IPS-18a (cell line): Measurements from ENCODE around the gene PRKCSH.

Experiments used
- H3K27ac ChIP-seq: one replicate; pipeline ENCODE4 v1.5.1; 2013; ENCODE audit warnings: low read length
- H3K27me3 ChIP-seq: one replicate; pipeline ENCODE4 v1.6.1; 2013; ENCODE audit warnings: mild to moderate bottlenecking, low read length; ENCODE audit not compliant: control insufficient read depth, insufficient read depth
- H3K36me3 ChIP-seq: one replicate; pipeline ENCODE4 v1.6.1; 2013; ENCODE audit warnings: low read depth, low read length; ENCODE audit not compliant: control insufficient read depth
- H3K4me1 ChIP-seq: one replicate; pipeline ENCODE4 v1.6.1; 2013; ENCODE audit warnings: low read depth, low read length; ENCODE audit not compliant: control insufficient read depth
- H3K4me3 ChIP-seq: one replicate; pipeline ENCODE4 v1.5.1; 2013; ENCODE audit warnings: low read length
- H3K9ac ChIP-seq: one replicate; pipeline ENCODE4 v1.6.1; 2013; ENCODE audit warnings: mild to moderate bottlenecking, low read length, moderate library complexity
- H3K9me3 ChIP-seq: one replicate; pipeline ENCODE4 v1.6.1; 2013; ENCODE audit warnings: low read depth, low read length; ENCODE audit not compliant: control insufficient read depth

The PRKCSH gene, protein sequence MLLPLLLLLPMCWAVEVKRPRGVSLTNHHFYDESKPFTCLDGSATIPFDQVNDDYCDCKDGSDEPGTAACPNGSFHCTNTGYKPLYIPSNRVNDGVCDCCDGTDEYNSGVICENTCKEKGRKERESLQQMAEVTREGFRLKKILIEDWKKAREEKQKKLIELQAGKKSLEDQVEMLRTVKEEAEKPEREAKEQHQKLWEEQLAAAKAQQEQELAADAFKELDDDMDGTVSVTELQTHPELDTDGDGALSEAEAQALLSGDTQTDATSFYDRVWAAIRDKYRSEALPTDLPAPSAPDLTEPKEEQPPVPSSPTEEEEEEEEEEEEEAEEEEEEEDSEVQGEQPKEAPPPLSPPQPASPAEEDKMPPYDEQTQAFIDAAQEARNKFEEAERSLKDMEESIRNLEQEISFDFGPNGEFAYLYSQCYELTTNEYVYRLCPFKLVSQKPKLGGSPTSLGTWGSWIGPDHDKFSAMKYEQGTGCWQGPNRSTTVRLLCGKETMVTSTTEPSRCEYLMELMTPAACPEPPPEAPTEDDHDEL

GRCh38 chr19:11435057-11435832 lies at the start of gene PRKCSH, which contains the start of gene ODAD3:
Gene PRKCSH (plus strand): TSS chr19:11435635. CDS start chr19:11436118, 483 bp downstream.
Gene ODAD3 (minus strand): TSS chr19:11435121. CDS start chr19:11435016, 105 bp downstream.
- H3K4me1 ChIP-seq = no peaks in the 10 kb centered on the region
- H3K27me3 ChIP-seq = no peaks in the 10 kb centered on the region
- H3K9me3 ChIP-seq = no peaks in the 10 kb centered on the region
- peak within 1 kb of the TSS; percentile 86 for H3K9ac ChIP-seq
- H3K36me3 ChIP-seq = peaks cover 14% of the 10 kb centered on the region
- peak within 1 kb of the TSS; percentile 77 for H3K4me3 ChIP-seq
- peak within 1 kb of the TSS; percentile 78 for H3K27ac ChIP-seq

DNA sequence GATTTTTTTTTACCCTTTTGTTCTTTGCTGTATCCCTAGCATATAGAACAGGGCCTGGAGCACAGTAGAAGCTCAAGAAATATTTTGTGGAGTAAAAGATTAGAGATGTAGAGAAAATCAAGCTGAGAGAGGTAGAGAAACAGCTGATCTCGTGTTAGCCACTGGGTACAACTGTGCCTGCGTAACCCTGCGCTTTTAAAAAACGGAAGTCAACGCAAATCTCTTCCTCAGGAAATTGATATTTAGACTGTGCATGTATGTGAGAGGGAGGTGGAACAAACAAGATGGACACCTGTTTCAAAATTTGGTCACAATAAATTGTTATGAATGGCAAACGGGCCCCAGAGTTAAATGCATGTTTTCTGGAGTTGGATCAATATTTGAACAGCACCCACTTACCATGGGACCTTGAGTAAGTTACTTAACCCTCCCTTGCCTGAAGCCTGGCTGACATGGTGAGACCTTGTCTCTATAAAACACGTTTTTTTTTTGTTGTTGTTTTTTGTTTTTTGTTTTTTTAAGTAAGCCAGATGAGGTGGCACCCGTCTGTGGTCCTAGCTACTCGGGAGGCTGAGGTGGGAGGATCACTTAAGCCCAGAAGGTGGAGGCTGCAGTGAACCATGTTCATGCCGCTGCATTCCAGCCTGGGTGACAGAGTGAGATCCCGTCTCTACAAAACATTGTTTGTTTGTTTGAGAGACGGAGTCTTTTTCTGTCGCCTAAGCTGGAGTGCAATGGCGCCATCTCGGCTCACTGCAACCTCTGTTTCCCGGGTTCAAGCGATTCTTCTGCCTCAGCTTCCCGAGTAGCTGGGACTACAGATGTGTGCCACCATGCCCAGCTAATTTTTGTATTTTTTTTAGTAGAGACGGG lies 48.0 kb upstream of the PRKCSH start:
- no peak overlapping the region for H3K27ac ChIP-seq
- H3K4me3 ChIP-seq = no peak overlapping the region
- no peaks in the 10 kb centered on the region for H3K9me3 ChIP-seq
- H3K36me3 ChIP-seq = no peaks in the 10 kb centered on the region
- H3K9ac ChIP-seq = no peak overlapping the region
- peaks cover 15% of the 10 kb centered on the region for H3K27me3 ChIP-seq
- H3K4me1 ChIP-seq = no peaks in the 10 kb centered on the region

GRCh38 chr19:11390359-11390758 lies 45.1 kb upstream of the PRKCSH start:
- H3K9ac ChIP-seq = no peak overlapping the region
- no peak overlapping the region for H3K27ac ChIP-seq
- H3K4me3 ChIP-seq = no peak overlapping the region
- H3K36me3 ChIP-seq = no peaks in the 10 kb centered on the region
- no peaks in the 10 kb centered on the region for H3K9me3 ChIP-seq
- H3K27me3 ChIP-seq = no peaks in the 10 kb centered on the region
- no peaks in the 10 kb centered on the region for H3K4me1 ChIP-seq

DNA sequence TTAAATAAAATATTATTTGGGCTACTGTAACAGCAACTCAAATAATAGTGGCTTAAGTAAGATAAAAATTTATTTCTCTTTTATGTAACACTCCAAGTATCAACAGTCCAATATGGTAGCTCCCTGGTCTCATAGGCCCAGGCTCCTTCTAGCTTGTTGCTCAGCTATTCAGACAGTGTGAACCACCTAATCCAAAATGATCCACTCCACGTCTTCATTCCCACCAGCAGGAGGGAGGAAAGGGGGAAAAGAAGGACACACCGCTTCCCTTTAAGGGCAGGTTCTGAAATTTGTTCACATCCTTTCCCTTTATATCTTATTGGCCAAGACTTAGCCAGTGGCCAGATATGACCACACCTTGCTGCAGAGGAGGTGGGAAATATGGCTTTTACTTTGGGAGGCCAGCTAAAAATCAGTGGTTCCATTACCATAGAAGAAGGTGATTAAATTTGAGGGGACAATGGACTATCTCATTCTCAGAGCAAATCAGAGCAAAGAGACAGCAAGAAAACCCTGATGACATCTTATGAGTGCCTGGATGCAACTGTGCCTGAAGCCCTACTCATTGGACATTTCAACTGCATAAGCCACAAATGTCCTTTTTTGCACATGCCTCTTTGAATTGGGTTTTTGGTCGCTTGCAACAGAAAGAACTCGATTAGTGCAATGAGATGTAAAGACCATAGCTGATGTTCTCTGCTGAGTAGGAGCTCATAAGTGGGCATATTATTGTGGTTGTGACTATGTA lies 44.3 kb upstream of the PRKCSH start:
- Histone ChIP-seq H3K4me3 (no peak overlapping the region), H3K27ac (no peak overlapping the region), H3K9me3 (no peaks in the 10 kb centered on the region), H3K9ac (no peak overlapping the region), H3K36me3 (no peaks in the 10 kb centered on the region), H3K27me3 (no peaks in the 10 kb centered on the region), H3K4me1 (no peaks in the 10 kb centered on the region)

DNA sequence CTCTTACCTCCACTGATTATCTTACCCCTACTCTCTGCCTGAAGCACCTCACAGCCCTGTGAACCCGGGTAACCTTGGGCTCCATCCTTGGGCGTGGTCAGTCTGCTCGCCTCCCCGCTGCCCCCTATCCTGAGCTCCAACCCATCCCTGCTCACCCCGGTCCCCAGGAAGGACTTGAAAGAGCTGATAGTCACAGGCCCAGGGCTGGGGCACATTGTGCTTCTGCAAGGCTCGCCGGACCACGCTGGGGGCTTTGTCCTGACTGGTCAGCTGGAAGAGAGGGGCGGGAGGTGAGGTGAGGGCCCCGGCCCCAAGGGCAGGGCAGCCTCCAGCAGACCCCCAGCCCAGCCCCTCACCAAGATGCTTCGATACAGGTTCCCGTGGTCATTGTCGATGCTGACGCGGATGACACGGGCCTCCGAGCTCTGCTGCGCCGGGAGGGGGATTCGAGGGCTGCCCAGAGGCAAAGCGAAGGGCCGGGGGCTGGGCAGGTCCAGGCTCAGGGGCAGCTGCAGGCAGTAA lies 38.3 kb upstream of the PRKCSH start:
- Histone ChIP-seq H3K4me3 (no peak overlapping the region), H3K4me1 (no peaks in the 10 kb centered on the region), H3K9ac (no peak overlapping the region), H3K27me3 (no peaks in the 10 kb centered on the region), H3K9me3 (no peaks in the 10 kb centered on the region), H3K36me3 (peaks cover 11% of the 10 kb centered on the region), H3K27ac (no peak overlapping the region)

DNA sequence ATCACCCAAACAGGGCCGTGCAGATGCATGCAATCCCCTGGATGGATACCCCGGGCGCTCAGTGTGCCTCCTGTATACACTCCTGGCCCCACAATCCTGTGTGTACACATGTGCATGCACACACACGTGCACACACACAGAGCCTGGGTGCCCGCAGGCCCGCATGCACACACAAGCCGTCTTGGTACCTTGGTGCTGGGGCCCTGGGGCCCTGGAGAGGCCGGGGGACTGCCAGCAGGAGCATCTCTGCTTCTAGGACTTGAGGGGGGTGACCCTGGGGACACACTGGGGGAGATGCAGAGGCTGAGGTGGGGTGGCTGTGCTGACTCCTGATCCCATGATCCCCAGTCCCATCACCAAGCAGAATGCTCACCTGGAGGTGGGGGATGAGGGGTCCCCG lies 35.8 kb upstream of the PRKCSH start:
- H3K4me1 ChIP-seq = no peaks in the 10 kb centered on the region
- H3K9ac ChIP-seq = no peak overlapping the region
- H3K36me3 ChIP-seq = peaks cover 18% of the 10 kb centered on the region
- no peak overlapping the region for H3K4me3 ChIP-seq
- no peaks in the 10 kb centered on the region for H3K27me3 ChIP-seq
- no peak overlapping the region for H3K27ac ChIP-seq
- no peaks in the 10 kb centered on the region for H3K9me3 ChIP-seq

GRCh38 chr19:11400798-11401197 lies 34.6 kb upstream of the PRKCSH start:
- H3K36me3 ChIP-seq = peaks cover 18% of the 10 kb centered on the region

GRCh38 chr19:11401808-11402543 lies 33.5 kb upstream of the PRKCSH start:
- Histone ChIP-seq H3K36me3 (peaks cover 18% of the 10 kb centered on the region), H3K9ac (no peak overlapping the region), H3K9me3 (no peaks in the 10 kb centered on the region), H3K27ac (no peak overlapping the region), H3K4me1 (no peaks in the 10 kb centered on the region), H3K27me3 (no peaks in the 10 kb centered on the region), H3K4me3 (no peak overlapping the region)

More at GRCh38 chr19:11400798-11401197, 34.6 kb upstream of the PRKCSH start:
- no peaks in the 10 kb centered on the region for H3K9me3 ChIP-seq
- no peaks in the 10 kb centered on the region for H3K4me1 ChIP-seq
- no peak overlapping the region for H3K27ac ChIP-seq
- no peak overlapping the region for H3K4me3 ChIP-seq
- no peak overlapping the region for H3K9ac ChIP-seq
- H3K27me3 ChIP-seq = no peaks in the 10 kb centered on the region

GRCh38 chr19:11404588-11405222 lies 30.7 kb upstream of the PRKCSH start:
- no peaks in the 10 kb centered on the region for H3K9me3 ChIP-seq
- H3K4me3 ChIP-seq = no peak overlapping the region
- peaks cover 13% of the 10 kb centered on the region for H3K36me3 ChIP-seq
- no peaks in the 10 kb centered on the region for H3K4me1 ChIP-seq
- H3K27ac ChIP-seq = no peak overlapping the region
- no peaks in the 10 kb centered on the region for H3K27me3 ChIP-seq
- H3K9ac ChIP-seq = no peak overlapping the region
